GM12878 (cell line): ENCODE measurements around the gene ARL16. TPM values are rescaled to one million over a fixed set of nuclear protein-coding genes. Genes with fewer than 3 reads are reported as not detected.

ENCODE experiments used
- ATAC-seq: fragments of 200-7000 bp; cut with Tn5 transposase; 3 replicates; pipeline ENCODE4 v1.9.1; 2020; ENCODE audit warnings: mild to moderate bottlenecking, moderate library complexity
- BruUV-seq: library from RNA; stranded (reverse); fragments of 400-500 nt; replicated peaks from 2 replicates; lab custom pipeline; 2021; lab: Mats Ljungman, UMichigan
- CTCF ChIA-PET: fragments of 300-600 bp; sonication (Branson Sonifier 250); formaldehyde crosslinking; extraction: SDS; loops from one replicate; lab custom pipeline; 2021; ENCODE audit warnings: inconsistent platforms; lab: Yijun Ruan, JAX
- POLR2A ChIA-PET: fragments of 350-600 bp; formaldehyde crosslinking; extraction: SDS; loops from one replicate; lab custom pipeline; 2021; ENCODE audit warnings: inconsistent platforms; lab: Charles Lee
- RAD21 ChIA-PET: fragments of 300-600 bp; sonication (Branson Sonifier 250); formaldehyde crosslinking; loops from one replicate; lab custom pipeline; 2023; ENCODE audit warnings: antibody characterized with exemption; ENCODE audit not compliant: unreplicated experiment; lab: Charles Lee
- SMC1A ChIA-PET: fragments of 300-600 bp; sonication (Branson Sonifier 250); formaldehyde crosslinking; loops from one replicate; lab custom pipeline; 2023; ENCODE audit not compliant: unreplicated experiment, uncharacterized antibody; lab: Charles Lee
- DNase-seq: peaks from one replicate; pipeline ENCODE4 v3.0.0-alpha.2; 2011; ENCODE audit warnings: low read depth, low spot score
- FAIRE-seq: peaks from 3 replicates; lab custom pipeline; 2011; peaks lifted over from hg19 to GRCh38; lab: Jason Lieb, UNC
- H2AFZ ChIP-seq: 2 replicates; pipeline ENCODE4 v1.6.0; 2011; ENCODE audit warnings: low read depth, low read length, control low read depth; ENCODE audit not compliant: control insufficient read depth
- H3K27ac ChIP-seq: 2 replicates; pipeline ENCODE4 v1.5.1; 2011; ENCODE audit warnings: control low read depth; ENCODE audit not compliant: control insufficient read depth, insufficient read depth
- H3K27me3 ChIP-seq, 2 experiments: replicated peaks in 1 of 2; 2 replicates each; pipeline versions ENCODE4 v1.6.0 to v1.6.1; 2011; ENCODE audit warnings: low read length in 1 of 2; ENCODE audit not compliant: control insufficient read depth in 2 of 2, insufficient read depth in 2 of 2
- H3K36me3 ChIP-seq, 2 experiments: 2 replicates each; pipeline ENCODE4 v1.5.1; 2011; ENCODE audit warnings: low read length in 1 of 2; ENCODE audit not compliant: control insufficient read depth in 2 of 2, insufficient read depth in 2 of 2
- H3K4me1 ChIP-seq: 2 replicates; pipeline ENCODE4 v1.6.1; 2011; ENCODE audit warnings: mild to moderate bottlenecking, low read length, moderate library complexity, mixed read lengths; ENCODE audit not compliant: control insufficient read depth, insufficient read depth
- H3K4me2 ChIP-seq: 2 replicates; pipeline ENCODE4 v1.6.0; 2011; ENCODE audit warnings: control low read depth; ENCODE audit not compliant: control insufficient read depth, insufficient read depth
- H3K4me3 ChIP-seq: fragments of 200-600 bp; sonication (generic); 2 replicates; pipeline ENCODE4 v1.5.1; 2016
- H3K79me2 ChIP-seq: 2 replicates; pipeline ENCODE4 v1.6.0; 2011; ENCODE audit warnings: low read length; ENCODE audit not compliant: control insufficient read depth, insufficient read depth
- H3K9ac ChIP-seq: 2 replicates; pipeline ENCODE4 v1.8.0; 2011; ENCODE audit warnings: low read length, control low read depth, mixed read lengths; ENCODE audit not compliant: control insufficient read depth, insufficient read depth
- H3K9me3 ChIP-seq: replicated peaks from 3 replicates; pipeline ENCODE4 v1.5.1; 2011; ENCODE audit warnings: mild to moderate bottlenecking, low read length; ENCODE audit not compliant: control insufficient read depth, insufficient read depth
- H4K20me1 ChIP-seq: 2 replicates; pipeline ENCODE4 v1.6.0; 2011; ENCODE audit not compliant: control insufficient read depth, insufficient read depth
- BACH1 ChIP-seq: fragments of 450-650 bp; IDR thresholded peaks from 2 replicates; pipeline ENCODE4 v1.6.1; 2017; ENCODE audit warnings: mild to moderate bottlenecking, borderline replicate concordance
- BCL11A ChIP-seq: IDR thresholded peaks from 2 replicates; pipeline ENCODE4 v1.6.1; 2011; ENCODE audit warnings: low read depth, low read length
- CBX5 ChIP-seq: sonication (generic); IDR thresholded peaks from 2 replicates; pipeline ENCODE4 v1.6.1; 2016; ENCODE audit warnings: low read depth, moderate library complexity, mild to moderate bottlenecking, inconsistent platforms
- CHD1 ChIP-seq: IDR thresholded peaks from 2 replicates; pipeline ENCODE4 v1.6.1; 2012; ENCODE audit warnings: low read depth, low read length, improper control_type of control experiment
- DPF2 ChIP-seq: fragments of 450-650 bp; IDR thresholded peaks from 2 replicates; pipeline ENCODE4 v1.6.1; 2017; ENCODE audit warnings: mild to moderate bottlenecking
- IKZF1 ChIP-seq: fragments of 450-650 bp; conservative IDR thresholded peaks from 2 replicates; pipeline ENCODE4 v1.6.1; 2017; ENCODE audit warnings: antibody characterized with exemption, mild to moderate bottlenecking
- LARP7 ChIP-seq: fragments of 450-650 bp; IDR thresholded peaks from 2 replicates; pipeline ENCODE4 v1.6.1; 2017; ENCODE audit warnings: mild to moderate bottlenecking
- MEF2B ChIP-seq: fragments of 450-650 bp; IDR thresholded peaks from 2 replicates; pipeline ENCODE4 v1.6.1; 2018; ENCODE audit warnings: mild to moderate bottlenecking, moderate library complexity; ENCODE audit not compliant: partially characterized antibody, poor library complexity, severe bottlenecking
- NFXL1 ChIP-seq: fragments of 450-650 bp; IDR thresholded peaks from 2 replicates; pipeline ENCODE4 v1.6.1; 2017; ENCODE audit warnings: antibody characterized with exemption, mild to moderate bottlenecking, borderline replicate concordance
- SRF ChIP-seq, 2 experiments: IDR thresholded peaks; 2 replicates each; pipeline ENCODE4 v1.6.1; 2011; ENCODE audit warnings: low read depth in 2 of 2, low read length in 2 of 2, mild to moderate bottlenecking in 1 of 2, moderate library complexity in 1 of 2
- WGBS: methylation state at CpG from one replicate; pipeline ENCODE4 v1.1.6; 2016; ENCODE audit warnings: low lambda C conversion rate; ENCODE audit not compliant: insufficient replicate concordance, insufficient coverage; ENCODE audit errors: missing lambda C conversion rate; 5-methylcytosine and 5-hydroxymethylcytosine counted together
- in situ Hi-C: fragments of 300-500 bp; cut with MboI; formaldehyde crosslinking; loops from 9 replicates; pipeline ENCODE4 v1.14.3; 2018; ENCODE audit warnings: mixed read lengths
- intact Hi-C: fragments of 100-400 bp; cut with micrococcal nuclease; formaldehyde crosslinking; loops from one replicate; pipeline ENCODE4 v1.14.2; 2022; ENCODE audit not compliant: unreplicated experiment
- polyA plus RNA-seq, 11 experiments: library from polyadenylated mRNA; depleted of rRNA in 4 of 11; unstranded in 6 of 11; stranded (reverse) in 5 of 11; fragments of >200 nt; fragmentation: Nextera tagmentation in 4 of 11; fragmentation: Illumina TruSeq in 1 of 11; extraction: Ambion mirVana in 4 of 11; extraction: Trizol in 1 of 11; gene quantifications; 1 replicate in 1 of 11; 2 replicates in 10 of 11; pipeline versions ENCODE4 v1.2.1 to v1.2.3, GENCODE V29; 2011 to 2016; ENCODE audit warnings: inconsistent platforms in 2 of 11, missing spikeins in 2 of 11, low read depth in 1 of 11
- total RNA-seq, 4 experiments: library from RNA; depleted of rRNA in 3 of 4; stranded (reverse); fragments of >200 nt in 3 of 4; fragmentation: Illumina TruSeq in 1 of 4; extraction: Trizol in 1 of 4; gene quantifications; 2 replicates each; pipeline versions ENCODE4 v1.2.1 to v1.2.3, GENCODE V29; 2013 to 2021
- TF ChIP-seq, protein P1 (sequence below): IDR thresholded peaks from 2 replicates; pipeline ENCODE4 v1.6.1; 2012; ENCODE audit warnings: low read depth, low read length, improper control_type of control experiment
- TF ChIP-seq, protein P2 (sequence below), 3 experiments: IDR thresholded peaks in 2 of 3; conservative IDR thresholded peaks in 1 of 3; 2 replicates each; pipeline ENCODE4 v1.5.1; 2011; ENCODE audit warnings: low read depth in 3 of 3, low read length in 3 of 3, mild to moderate bottlenecking in 3 of 3, control low read depth in 2 of 3, moderate library complexity in 2 of 3, inconsistent platforms in 1 of 3, mixed read lengths in 1 of 3; ENCODE audit not compliant: control insufficient read depth in 2 of 3, insufficient read depth in 1 of 3; ENCODE audit errors: extremely low read depth in 1 of 3
- TF ChIP-seq, protein P3 (sequence below): fragments of 450-650 bp; IDR thresholded peaks from 2 replicates; pipeline ENCODE4 v1.6.1; 2018; ENCODE audit warnings: mild to moderate bottlenecking, low read depth, moderate library complexity; ENCODE audit not compliant: partially characterized antibody
- TF ChIP-seq, protein P4 (sequence below): fragments of 450-650 bp; IDR thresholded peaks from 2 replicates; pipeline ENCODE4 v1.6.1; 2017; ENCODE audit warnings: low read depth, mild to moderate bottlenecking, moderate library complexity

Gene ARL16
- total and polyA plus RNA-seq, 10 of the 15 experiments (the other 5 are each of a cell fraction or from before 2014, with no cell fraction given), result 4.7 to 47.6 (median 30.9) TPM

DNA sequence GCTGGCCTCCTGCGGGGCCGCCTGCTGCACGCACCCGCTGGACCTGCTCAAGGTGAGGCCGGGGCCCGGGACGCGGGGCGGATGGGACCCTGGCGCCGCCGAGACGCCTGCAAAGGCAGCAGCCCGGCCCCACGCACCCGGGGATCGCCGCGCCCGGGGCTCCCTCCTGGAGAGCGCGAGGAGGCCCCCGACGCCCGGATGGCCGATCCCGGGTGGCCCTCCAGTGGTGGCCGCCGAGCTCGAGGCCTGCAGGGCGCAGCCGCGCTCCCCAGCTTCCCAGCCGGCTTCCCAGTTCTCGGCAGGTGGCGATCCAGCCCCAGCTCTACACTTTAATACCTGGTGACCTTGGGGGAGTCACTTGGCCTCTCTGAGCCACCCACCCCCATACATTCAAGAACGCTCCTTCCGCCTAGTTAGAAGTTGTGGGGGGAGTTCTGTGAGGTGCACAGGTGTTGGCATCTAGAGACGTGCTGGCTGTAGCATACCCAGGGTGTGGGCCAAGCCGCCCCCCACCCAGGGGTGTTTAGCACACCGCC lies 28.9 kb upstream of the ARL16 start (continued):
- TF ChIP-seq CBX5 (no peak), BCL11A (no peak), CHD1 (no peak)

DNA sequence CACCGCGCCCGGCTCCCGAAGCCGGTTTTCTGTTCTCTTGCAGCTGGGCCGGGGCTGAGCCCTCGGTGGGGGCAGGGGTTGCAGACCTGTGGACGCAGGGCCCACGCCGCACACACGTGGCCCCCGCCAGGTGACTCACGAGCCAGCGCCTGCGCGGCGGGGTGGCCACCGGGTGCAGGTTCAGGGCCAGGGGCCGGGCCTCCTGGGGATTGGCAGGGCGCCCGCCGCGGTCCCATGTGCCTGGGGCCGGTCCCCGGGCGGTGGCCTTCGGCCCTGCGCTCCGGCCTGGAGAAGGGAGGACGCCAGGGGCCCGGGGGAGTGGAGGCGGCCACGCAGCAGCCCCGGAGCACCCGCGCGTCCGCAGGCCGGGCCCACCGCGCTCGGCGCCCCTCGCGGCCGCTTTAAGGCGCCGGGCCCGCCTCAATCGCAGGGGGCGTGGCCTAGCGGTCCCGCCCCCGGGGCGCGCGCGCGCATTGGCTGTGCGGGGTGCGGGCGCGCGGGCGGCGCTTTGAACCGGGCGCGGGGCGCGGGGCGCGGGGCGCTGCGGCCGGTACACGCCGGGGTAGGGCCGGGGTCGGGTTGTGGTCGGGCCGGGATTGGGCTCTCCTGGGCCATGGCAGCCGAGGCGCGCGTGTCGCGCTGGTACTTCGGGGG lies 28.3 kb upstream of the ARL16 start, which contains the start of gene SLC25A10:
TSS of gene SLC25A10 (plus strand) at position 471 of the 654 bp plus-strand sequence. CDS start at position 614, 143 bp downstream.
- H3K27ac ChIP-seq, result peak within 1 kb of the TSS; percentile 69
- peak within 1 kb of the TSS; percentile 100 for H3K4me2 ChIP-seq
- WGBS, result 1% methylated on average over 72 of the region's 89 CpGs
- in situ Hi-C loops (no loop called here), intact Hi-C loops (no loop called here)
- ChIA-PET RAD21 (interaction anchor here (0.9 kb wide), 1 partner anchor 9 kb away, joined by 3 read pairs; the partner anchor contains the start of gene MRPL12), SMC1A (interaction anchor here (0.8 to 1.3 kb wide), 2 partner anchors 29 to 130 kb away, joined by 3 read pairs; no protein-coding TSS in a partner anchor), POLR2A (interaction anchor here (0.6 to 1.5 kb wide), 10 partner anchors 9 to 426 kb away, joined by 3 to 12 read pairs (median 4); partner anchors contain the start of genes ARL16, HGS and MRPL12), CTCF (interaction anchor here (0.8 to 1.8 kb wide), 8 partner anchors 9 to 197 kb away, joined by 3 to 9 read pairs (median 3); partner anchors contain the start of genes ARL16, HGS and MRPL12)
- ATAC-seq (peak; percentile 84), DNase-seq (no peak), FAIRE-seq (no peak)
- peaks cover 18% of the 10 kb centered on the region for H3K4me1 ChIP-seq
- peak within 1 kb of the TSS; percentile 89 for H3K4me3 ChIP-seq
- peak within 1 kb of the TSS; percentile 71 for H3K9ac ChIP-seq
- H3K36me3 ChIP-seq, result peaks cover 4 to 17% of the 10 kb centered on the region in 2 experiments
- no peaks in the 10 kb centered on the region for H3K27me3 ChIP-seq
- H3K9me3 ChIP-seq, result no peaks in the 10 kb centered on the region
- H3K79me2 ChIP-seq, result peaks cover 20% of the 10 kb centered on the region
- H4K20me1 ChIP-seq, result no peaks in the 10 kb centered on the region
- peak within 1 kb of the TSS; percentile 73 for H2AFZ ChIP-seq
- no TSS peak for BruUV-seq
- TF ChIP-seq IKZF1, result peak; percentile 79
- peak; percentile 46; the same call in 1 of the 2 replicates for TF ChIP-seq CHD1
- peak; percentile 79; the same call in 1 of the 2 replicates for TF ChIP-seq LARP7
- TF ChIP-seq, protein P1, sequence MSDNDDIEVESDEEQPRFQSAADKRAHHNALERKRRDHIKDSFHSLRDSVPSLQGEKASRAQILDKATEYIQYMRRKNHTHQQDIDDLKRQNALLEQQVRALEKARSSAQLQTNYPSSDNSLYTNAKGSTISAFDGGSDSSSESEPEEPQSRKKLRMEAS, result peak; percentile 93
- TF ChIP-seq, protein P2, sequence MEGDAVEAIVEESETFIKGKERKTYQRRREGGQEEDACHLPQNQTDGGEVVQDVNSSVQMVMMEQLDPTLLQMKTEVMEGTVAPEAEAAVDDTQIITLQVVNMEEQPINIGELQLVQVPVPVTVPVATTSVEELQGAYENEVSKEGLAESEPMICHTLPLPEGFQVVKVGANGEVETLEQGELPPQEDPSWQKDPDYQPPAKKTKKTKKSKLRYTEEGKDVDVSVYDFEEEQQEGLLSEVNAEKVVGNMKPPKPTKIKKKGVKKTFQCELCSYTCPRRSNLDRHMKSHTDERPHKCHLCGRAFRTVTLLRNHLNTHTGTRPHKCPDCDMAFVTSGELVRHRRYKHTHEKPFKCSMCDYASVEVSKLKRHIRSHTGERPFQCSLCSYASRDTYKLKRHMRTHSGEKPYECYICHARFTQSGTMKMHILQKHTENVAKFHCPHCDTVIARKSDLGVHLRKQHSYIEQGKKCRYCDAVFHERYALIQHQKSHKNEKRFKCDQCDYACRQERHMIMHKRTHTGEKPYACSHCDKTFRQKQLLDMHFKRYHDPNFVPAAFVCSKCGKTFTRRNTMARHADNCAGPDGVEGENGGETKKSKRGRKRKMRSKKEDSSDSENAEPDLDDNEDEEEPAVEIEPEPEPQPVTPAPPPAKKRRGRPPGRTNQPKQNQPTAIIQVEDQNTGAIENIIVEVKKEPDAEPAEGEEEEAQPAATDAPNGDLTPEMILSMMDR (IDR thresholded peaks at IDR 0.05 in 2 of 3, conservative IDR thresholded peaks at IDR 0.05 in 1 of 3; ENCODE audit: control insufficient read depth in 2 of 3, extremely low read depth in 1 of 3, insufficient read depth in 1 of 3, low read depth in 3 of 3, low read length in 3 of 3), result no peak
- TF ChIP-seq NFXL1, result 0 out of 2 replicates have a peak, but pooled peaks have one; percentile 31
- TF ChIP-seq SRF (IDR thresholded peaks at IDR 0.05; ENCODE audit: low read depth in 2 of 2, low read length in 2 of 2), result no peak
- peak; percentile 84 for TF ChIP-seq DPF2
- peak; percentile 80 for TF ChIP-seq BACH1
- TF ChIP-seq, protein P3, sequence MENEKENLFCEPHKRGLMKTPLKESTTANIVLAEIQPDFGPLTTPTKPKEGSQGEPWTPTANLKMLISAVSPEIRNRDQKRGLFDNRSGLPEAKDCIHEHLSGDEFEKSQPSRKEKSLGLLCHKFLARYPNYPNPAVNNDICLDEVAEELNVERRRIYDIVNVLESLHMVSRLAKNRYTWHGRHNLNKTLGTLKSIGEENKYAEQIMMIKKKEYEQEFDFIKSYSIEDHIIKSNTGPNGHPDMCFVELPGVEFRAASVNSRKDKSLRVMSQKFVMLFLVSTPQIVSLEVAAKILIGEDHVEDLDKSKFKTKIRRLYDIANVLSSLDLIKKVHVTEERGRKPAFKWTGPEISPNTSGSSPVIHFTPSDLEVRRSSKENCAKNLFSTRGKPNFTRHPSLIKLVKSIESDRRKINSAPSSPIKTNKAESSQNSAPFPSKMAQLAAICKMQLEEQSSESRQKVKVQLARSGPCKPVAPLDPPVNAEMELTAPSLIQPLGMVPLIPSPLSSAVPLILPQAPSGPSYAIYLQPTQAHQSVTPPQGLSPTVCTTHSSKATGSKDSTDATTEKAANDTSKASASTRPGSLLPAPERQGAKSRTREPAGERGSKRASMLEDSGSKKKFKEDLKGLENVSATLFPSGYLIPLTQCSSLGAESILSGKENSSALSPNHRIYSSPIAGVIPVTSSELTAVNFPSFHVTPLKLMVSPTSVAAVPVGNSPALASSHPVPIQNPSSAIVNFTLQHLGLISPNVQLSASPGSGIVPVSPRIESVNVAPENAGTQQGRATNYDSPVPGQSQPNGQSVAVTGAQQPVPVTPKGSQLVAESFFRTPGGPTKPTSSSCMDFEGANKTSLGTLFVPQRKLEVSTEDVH, result no peak
- TF ChIP-seq MEF2B, result peak; percentile 85
- TF ChIP-seq, protein P4, sequence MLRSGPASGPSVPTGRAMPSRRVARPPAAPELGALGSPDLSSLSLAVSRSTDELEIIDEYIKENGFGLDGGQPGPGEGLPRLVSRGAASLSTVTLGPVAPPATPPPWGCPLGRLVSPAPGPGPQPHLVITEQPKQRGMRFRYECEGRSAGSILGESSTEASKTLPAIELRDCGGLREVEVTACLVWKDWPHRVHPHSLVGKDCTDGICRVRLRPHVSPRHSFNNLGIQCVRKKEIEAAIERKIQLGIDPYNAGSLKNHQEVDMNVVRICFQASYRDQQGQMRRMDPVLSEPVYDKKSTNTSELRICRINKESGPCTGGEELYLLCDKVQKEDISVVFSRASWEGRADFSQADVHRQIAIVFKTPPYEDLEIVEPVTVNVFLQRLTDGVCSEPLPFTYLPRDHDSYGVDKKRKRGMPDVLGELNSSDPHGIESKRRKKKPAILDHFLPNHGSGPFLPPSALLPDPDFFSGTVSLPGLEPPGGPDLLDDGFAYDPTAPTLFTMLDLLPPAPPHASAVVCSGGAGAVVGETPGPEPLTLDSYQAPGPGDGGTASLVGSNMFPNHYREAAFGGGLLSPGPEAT, result 0 out of 2 replicates have a peak, but pooled peaks have one; percentile 7
